HepG2 (cell line): ENCODE data around the gene VEGFB. TPM values are rescaled to one million over a fixed set of nuclear protein-coding genes. Genes with fewer than 3 reads are reported as not detected.

Source experiments
- CEBPB ChIP-seq: IDR thresholded peaks from 2 replicates; pipeline ENCODE4 v1.6.1; 2011; ENCODE audit warnings: low read depth, low read length, improper control_type of control experiment, borderline replicate concordance
- GATA4 ChIP-seq: sonication (generic); IDR thresholded peaks from 2 replicates; pipeline ENCODE4 v1.6.1; 2016; ENCODE audit warnings: antibody characterized with exemption, low read depth, borderline replicate concordance
- HMGXB4 ChIP-seq, 2 experiments: sonication (generic) in 1 of 2; formaldehyde crosslinking in 1 of 2; IDR thresholded peaks; 2 replicates each; pipeline versions ENCODE4 v1.4.0 to v1.6.1; 2018 to 2020; ENCODE audit warnings: missing genetic modification reagents in 2 of 2, borderline replicate concordance in 1 of 2, low read depth in 1 of 2, mild to moderate bottlenecking in 1 of 2, missing biosample characterization in 1 of 2
- HNF4A ChIP-seq: sonication (generic); formaldehyde crosslinking; IDR thresholded peaks from 2 replicates; pipeline ENCODE4 v1.4.0; 2020; ENCODE audit warnings: missing genetic modification reagents
- KDM5A ChIP-seq: fragments of 200-600 bp; sonication (generic); IDR thresholded peaks from 2 replicates; pipeline ENCODE4 v1.7.0; 2018; ENCODE audit warnings: antibody characterized with exemption, mild to moderate bottlenecking, low read length, borderline replicate concordance
- MBD4 ChIP-seq: IDR thresholded peaks from 2 replicates; pipeline ENCODE4 v1.6.1; 2012; ENCODE audit warnings: low read length, inconsistent platforms, borderline replicate concordance
- MLXIP ChIP-seq: sonication (generic); formaldehyde crosslinking; IDR thresholded peaks from 2 replicates; pipeline ENCODE4 v1.9.0; 2021; ENCODE audit warnings: missing genetic modification reagents, borderline replicate concordance
- PHF20 ChIP-seq: sonication (generic); formaldehyde crosslinking; IDR thresholded peaks from 2 replicates; pipeline ENCODE4 v1.5.0; 2020; ENCODE audit warnings: mild to moderate bottlenecking, missing genetic modification reagents
- RARG ChIP-seq: sonication (generic); formaldehyde crosslinking; IDR thresholded peaks from 2 replicates; pipeline ENCODE4 v1.4.0; 2020; ENCODE audit warnings: low read depth, mild to moderate bottlenecking, missing genetic modification reagents
- SKIL ChIP-seq: sonication (generic); formaldehyde crosslinking; IDR thresholded peaks from 2 replicates; pipeline ENCODE4 v1.8.0; 2022; ENCODE audit warnings: missing genetic modification reagents, mild to moderate bottlenecking, moderate library complexity, borderline replicate concordance
- SNAI1 ChIP-seq: sonication (generic); formaldehyde crosslinking; IDR thresholded peaks from 2 replicates; pipeline ENCODE4 v1.5.0; 2020; ENCODE audit warnings: mild to moderate bottlenecking, missing genetic modification reagents, borderline replicate concordance
- SP4 ChIP-seq: sonication (generic); formaldehyde crosslinking; IDR thresholded peaks from 2 replicates; pipeline ENCODE4 v1.8.1; 2023; ENCODE audit warnings: mild to moderate bottlenecking, missing genetic modification reagents
- SRY ChIP-seq: sonication (generic); formaldehyde crosslinking; IDR thresholded peaks from 2 replicates; pipeline ENCODE4 v1.8.0; 2022; ENCODE audit warnings: mild to moderate bottlenecking, missing genetic modification reagents
- TMF1 ChIP-seq: sonication (generic); formaldehyde crosslinking; IDR thresholded peaks from 2 replicates; pipeline ENCODE4 v1.8.1; 2022; ENCODE audit warnings: low read depth, missing genetic modification reagents
- ZFP36L2 ChIP-seq: sonication (generic); formaldehyde crosslinking; IDR thresholded peaks from 2 replicates; pipeline ENCODE4 v1.4.0; 2020; ENCODE audit warnings: missing genetic modification reagents
- ZNF12 ChIP-seq: sonication (generic); formaldehyde crosslinking; IDR thresholded peaks from 2 replicates; pipeline ENCODE4 v1.5.0; 2020; ENCODE audit warnings: missing genetic modification reagents
- ZNF263 ChIP-seq: sonication (generic); formaldehyde crosslinking; IDR thresholded peaks from 2 replicates; pipeline ENCODE4 v1.4.0; 2020; ENCODE audit warnings: missing genetic modification reagents
- ZNF331 ChIP-seq: sonication (generic); formaldehyde crosslinking; IDR thresholded peaks from 2 replicates; pipeline ENCODE4 v1.4.0; 2020; ENCODE audit warnings: missing genetic modification reagents
- ZNF510 ChIP-seq: sonication (generic); formaldehyde crosslinking; IDR thresholded peaks from 2 replicates; pipeline ENCODE4 v1.4.0; 2020; ENCODE audit warnings: low read depth, mild to moderate bottlenecking, missing genetic modification reagents
- ZNF557 ChIP-seq: sonication (generic); formaldehyde crosslinking; IDR thresholded peaks from 2 replicates; pipeline ENCODE4 v1.4.0; 2020; ENCODE audit warnings: missing genetic modification reagents
- ZNF614 ChIP-seq: IDR thresholded peaks from 2 replicates; pipeline ENCODE4 v1.6.1; 2018; ENCODE audit warnings: missing biosample characterization, missing genetic modification reagents, inconsistent platforms, borderline replicate concordance
- ZNF776 ChIP-seq: sonication (generic); formaldehyde crosslinking; IDR thresholded peaks from 2 replicates; pipeline ENCODE4 v1.4.0; 2020; ENCODE audit warnings: mild to moderate bottlenecking, missing genetic modification reagents
- ZSCAN12 ChIP-seq: sonication (generic); formaldehyde crosslinking; IDR thresholded peaks from 2 replicates; pipeline ENCODE4 v1.9.0; 2021; ENCODE audit warnings: mild to moderate bottlenecking, missing genetic modification reagents
- polyA plus RNA-seq, 8 experiments: library from polyadenylated mRNA; depleted of rRNA in 3 of 8; stranded (reverse) in 7 of 8; unstranded in 1 of 8; fragments of >200 nt; fragmentation: Illumina TruSeq in 4 of 8; extraction: Trizol in 4 of 8; gene quantifications; 2 replicates each; pipeline versions ENCODE4 v1.2.1 to v1.2.3, GENCODE V29; 2011 to 2016; ENCODE audit warnings: low read depth in 4 of 8, missing spikeins in 1 of 8, mixed read lengths in 1 of 8; ENCODE audit not compliant: insufficient read depth in 1 of 8
- total RNA-seq, 5 experiments: library from RNA; depleted of rRNA; stranded (reverse); fragments of >200 nt; fragmentation: Illumina TruSeq; extraction: Trizol; gene quantifications; 2 replicates each; pipeline ENCODE4 v1.2.3, GENCODE V29; 2016; ENCODE audit warnings: low read depth in 1 of 5

VEGFB gene
- total and polyA plus RNA-seq, 2 of the 13 experiments (the other 11 are each of a cell fraction or from before 2014, with no cell fraction given): 9.0 to 11.3 TPM

GRCh38 chr11:64225608-64226506, 8.5 kb upstream of the VEGFB start, which contains the start of the genes NUDT22 and TRPT1 (continued):
- TF ChIP-seq SKIL: no peak; the same call in 1 of the 2 replicates
- peak; percentile 71 for TF ChIP-seq KDM5A
- no peak for TF ChIP-seq ZNF557 (CRISPR knock-in tag)
- no peak for TF ChIP-seq ZFP36L2 (CRISPR knock-in tag)
- no peak for TF ChIP-seq ZNF614 (CRISPR knock-in tag)
- no peak for TF ChIP-seq SNAI1 (CRISPR knock-in tag)
- no peak for TF ChIP-seq ZNF263 (CRISPR knock-in tag)
- peak; percentile 61 to 69; a peak in 3 of 4 replicates for TF ChIP-seq HMGXB4 (CRISPR knock-in tag; IDR thresholded peaks at IDR 0.05; ENCODE audit: borderline replicate concordance in 1 of 2, low read depth in 1 of 2)
- no peak for TF ChIP-seq MBD4
- peak; percentile 41; the same call in 1 of the 2 replicates for TF ChIP-seq ZNF776
- peak; percentile 90 for TF ChIP-seq SP4 (CRISPR knock-in tag)
- no peak for TF ChIP-seq ZNF510
- no peak; the same call in 1 of the 2 replicates for TF ChIP-seq SRY (CRISPR knock-in tag)
- TF ChIP-seq TMF1 (CRISPR knock-in tag): peak; percentile 59; the same call in 1 of the 2 replicates
- TF ChIP-seq CEBPB: no peak
- peak; percentile 45; the same call in 1 of the 2 replicates for TF ChIP-seq GATA4
- TF ChIP-seq RARG (CRISPR knock-in tag): no peak
- TF ChIP-seq MLXIP (CRISPR knock-in tag): no peak
- peak; percentile 75 for TF ChIP-seq PHF20 (CRISPR knock-in tag)
- TF ChIP-seq ZSCAN12 (CRISPR knock-in tag): no peak
- no peak for TF ChIP-seq HNF4A (CRISPR knock-in tag)
- TF ChIP-seq ZNF331 (CRISPR knock-in tag): peak; percentile 67; the same call in 1 of the 2 replicates
- no peak for TF ChIP-seq ZNF12
